ENCODE measurements around the gene MZB1.

The MZB1 gene

DNA sequence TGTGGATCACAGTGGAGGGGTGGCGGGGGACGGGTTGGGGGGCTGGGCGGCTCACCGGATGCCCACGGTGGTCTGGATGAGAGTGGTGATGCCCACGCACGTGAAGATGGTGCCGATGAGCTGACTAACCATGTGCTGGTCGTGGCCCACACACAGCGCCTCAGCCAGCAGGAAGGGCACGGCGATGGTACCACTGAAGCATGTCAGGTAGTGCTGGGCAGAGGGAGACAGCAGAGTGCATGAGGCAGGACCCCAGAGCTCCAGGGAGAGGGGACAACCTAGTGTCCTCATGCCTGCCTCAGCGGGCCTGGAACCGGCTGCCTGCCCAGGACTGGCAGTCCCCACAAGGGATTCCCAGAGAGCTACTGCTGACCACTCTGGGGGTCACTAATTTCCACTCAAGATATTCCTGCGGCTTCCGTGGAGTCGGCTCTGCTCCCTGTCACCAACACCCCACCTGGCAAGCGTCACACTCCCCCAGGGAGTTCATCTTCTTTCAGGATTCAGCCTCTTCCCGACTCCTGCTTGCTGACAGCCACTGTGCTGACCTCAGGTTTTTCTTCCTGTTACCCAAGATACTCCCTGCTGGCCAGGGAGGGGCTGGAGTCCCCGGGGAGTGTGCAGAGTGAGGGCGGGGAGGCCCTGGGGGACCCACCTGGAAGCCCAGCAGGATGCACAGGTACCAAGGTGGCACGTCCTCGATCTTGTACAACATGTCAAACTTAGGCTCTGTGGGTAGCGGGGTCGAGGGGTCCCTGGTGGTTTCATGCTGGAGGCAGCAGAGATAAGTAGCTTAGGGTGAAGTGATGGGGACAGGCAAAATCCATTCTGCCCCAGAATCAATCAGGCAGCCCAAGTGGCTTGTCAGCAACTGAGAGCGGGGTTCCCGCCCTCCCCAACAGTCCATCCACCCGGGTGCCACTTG, 7.6 kb downstream of the MZB1 start:
- FAIRE-seq (no peak), DNase-seq (ENCODE audit: insufficient read length, low spot score) (no peak)
- TF ChIP-seq POLR2A (IDR thresholded peaks at IDR 0.05; ENCODE audit: low read depth, low read length), result no peak

DNA sequence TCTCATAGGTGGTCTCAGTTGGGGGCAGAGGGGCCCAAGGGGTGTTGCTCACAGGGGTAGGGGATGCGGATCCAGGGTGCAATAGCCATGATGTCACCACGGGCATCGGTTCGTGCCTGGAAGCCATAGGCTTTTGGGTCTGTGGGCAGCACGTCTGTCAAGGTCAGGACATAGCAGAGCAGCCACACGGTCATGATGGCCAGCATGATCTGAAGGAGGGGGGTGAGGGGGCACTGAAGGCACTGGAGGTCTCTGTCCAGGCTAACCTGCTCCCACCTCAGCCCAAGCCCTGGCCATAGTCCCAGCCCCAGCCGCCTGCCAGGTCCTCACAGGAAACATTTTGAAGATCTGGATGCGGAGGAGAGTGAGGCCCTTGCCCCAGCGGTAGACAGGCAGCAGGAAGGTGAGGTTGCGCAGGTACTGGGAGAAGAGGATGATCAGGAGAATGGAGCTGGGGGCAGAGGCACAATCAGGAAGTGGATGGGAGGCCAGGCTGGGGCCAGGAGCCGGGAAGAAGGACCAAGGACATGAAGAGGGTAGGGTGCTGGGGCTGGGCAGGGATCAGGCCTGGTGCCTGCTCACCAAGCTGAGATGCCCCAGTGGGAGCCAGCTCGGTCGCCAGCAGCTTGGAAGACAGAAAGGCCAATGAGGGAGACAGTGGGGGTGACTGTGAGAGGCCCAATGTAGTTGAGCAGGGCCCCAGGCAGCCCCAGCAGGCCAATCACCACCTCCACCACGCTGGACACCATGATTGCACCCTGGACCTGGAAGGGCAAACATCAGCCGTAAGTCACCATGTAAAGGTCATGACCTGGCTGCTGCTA, 9.9 kb downstream of the MZB1 start:
- FAIRE-seq, result no peak
- DNase-seq (ENCODE audit: insufficient read length, low spot score), result no peak
- no peak for TF ChIP-seq POLR2A (IDR thresholded peaks at IDR 0.05; ENCODE audit: low read depth, low read length)

DNA sequence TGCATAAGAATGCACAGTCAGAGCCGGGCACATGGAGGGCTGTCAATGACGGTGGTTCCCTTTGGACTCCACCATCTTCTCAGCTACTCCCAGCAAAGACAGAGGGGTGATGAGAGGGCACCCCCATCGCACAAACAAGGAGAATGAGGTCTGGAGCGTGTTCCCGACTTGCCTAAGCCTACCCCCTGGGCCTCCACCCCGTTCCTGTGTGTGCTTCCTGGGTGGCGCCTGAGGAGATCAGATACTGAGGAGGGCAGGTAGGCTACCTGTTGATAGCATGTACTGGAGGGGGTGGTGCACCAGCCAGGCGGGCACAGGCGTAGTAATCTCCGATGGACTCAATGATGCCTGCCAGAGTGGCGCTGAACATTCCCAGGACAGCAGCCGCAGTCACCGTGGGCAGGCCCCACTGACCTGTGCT, 10.8 kb downstream of the MZB1 start:
- DNase-seq (ENCODE audit: insufficient read length, low spot score) (no peak), FAIRE-seq (no peak)
- TF ChIP-seq POLR2A (IDR thresholded peaks at IDR 0.05; ENCODE audit: low read depth, low read length), result no peak

DNA sequence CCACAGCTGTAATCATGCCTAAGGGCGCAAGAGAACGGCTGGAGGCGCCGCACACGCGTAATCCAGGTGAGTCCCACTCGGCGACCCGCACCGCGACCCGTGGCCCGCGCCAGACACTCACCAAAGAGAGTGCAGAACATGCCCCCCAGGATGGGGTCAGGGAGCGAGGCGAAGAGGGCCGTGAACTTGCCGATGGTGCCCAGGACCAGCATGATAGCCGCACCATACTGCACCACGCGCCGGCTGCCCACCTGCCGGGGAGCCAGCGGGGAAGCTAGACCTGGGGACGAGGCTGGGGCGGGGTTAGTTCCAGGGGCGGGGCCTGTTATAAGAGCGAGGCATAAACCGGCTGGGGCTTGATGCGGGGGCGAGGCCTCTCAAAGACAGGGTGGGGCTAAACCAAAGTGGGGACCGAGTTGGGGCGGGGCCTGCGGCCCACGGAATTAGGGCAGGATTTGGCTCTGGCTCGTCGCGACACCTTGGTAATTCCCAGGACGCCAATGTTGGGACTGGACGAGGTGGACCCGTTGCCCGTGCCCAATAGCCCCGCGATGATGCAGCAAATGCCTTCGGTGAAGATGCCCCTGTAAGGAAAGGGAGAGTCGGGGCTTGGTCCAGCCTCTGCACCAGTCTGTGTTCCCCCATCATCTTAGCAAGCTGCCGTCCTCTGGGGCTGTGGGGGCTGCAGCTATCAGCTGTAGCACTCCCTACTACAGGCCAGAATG, 11.4 kb downstream of the MZB1 start:
- no peak for DNase-seq (ENCODE audit: insufficient read length, low spot score)
- no peak for TF ChIP-seq POLR2A (IDR thresholded peaks at IDR 0.05; ENCODE audit: low read depth, low read length)
- FAIRE-seq, result no peak

- TF ChIP-seq POLR2A (IDR thresholded peaks at IDR 0.05; ENCODE audit: low read depth, low read length), result no peak
- DNase-seq (ENCODE audit: insufficient read length, low spot score), result no peak
- no peak for FAIRE-seq
Measured at GRCh38 chr5:139377226-139377625, 12.5 kb downstream of the MZB1 start.

DNA sequence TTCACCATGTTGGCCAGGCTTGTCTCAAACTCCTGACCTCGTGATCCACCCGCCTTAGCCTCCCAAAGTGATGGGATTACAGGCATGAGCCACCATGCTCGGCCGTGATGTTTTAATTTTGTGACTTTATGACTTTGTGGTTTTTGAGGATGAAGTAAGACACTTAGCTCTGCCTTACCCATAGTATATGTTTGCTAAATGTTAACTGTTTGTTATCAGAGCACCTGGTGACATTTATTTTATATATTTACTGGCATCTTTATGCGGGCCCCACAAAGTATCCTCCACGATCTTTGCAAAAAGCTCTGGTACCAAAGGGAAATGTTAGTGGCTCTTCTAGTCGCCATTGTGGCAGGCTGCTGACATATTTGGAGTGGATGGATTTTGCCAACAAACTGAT, 13.3 kb downstream of the MZB1 start:
- TF ChIP-seq POLR2A (IDR thresholded peaks at IDR 0.05; ENCODE audit: low read depth, low read length), result no peak

GRCh38 chr5:139374909-139375308, 14.8 kb downstream of the MZB1 start:
- no peak for FAIRE-seq
- no peak for DNase-seq (ENCODE audit: insufficient read length, low spot score)
- TF ChIP-seq POLR2A (IDR thresholded peaks at IDR 0.05; ENCODE audit: low read depth, low read length), result no peak

More for the DNA sequence above, 13.3 kb downstream of the MZB1 start:
- DNase-seq (ENCODE audit: insufficient read length, low spot score), result no peak
- no peak for FAIRE-seq

- no peak for TF ChIP-seq POLR2A (IDR thresholded peaks at IDR 0.05; ENCODE audit: low read depth, low read length)
- no peak for DNase-seq (ENCODE audit: insufficient read length, low spot score)
- FAIRE-seq, result no peak
Measured at GRCh38 chr5:139371482-139372435, 18.0 kb downstream of the MZB1 start.

- no peak for TF ChIP-seq POLR2A (IDR thresholded peaks at IDR 0.05; ENCODE audit: low read depth, low read length)
- no peak for FAIRE-seq
- DNase-seq (ENCODE audit: insufficient read length, low spot score), result no peak
Measured at GRCh38 chr5:139369181-139369580, 20.5 kb downstream of the MZB1 start.

DNA sequence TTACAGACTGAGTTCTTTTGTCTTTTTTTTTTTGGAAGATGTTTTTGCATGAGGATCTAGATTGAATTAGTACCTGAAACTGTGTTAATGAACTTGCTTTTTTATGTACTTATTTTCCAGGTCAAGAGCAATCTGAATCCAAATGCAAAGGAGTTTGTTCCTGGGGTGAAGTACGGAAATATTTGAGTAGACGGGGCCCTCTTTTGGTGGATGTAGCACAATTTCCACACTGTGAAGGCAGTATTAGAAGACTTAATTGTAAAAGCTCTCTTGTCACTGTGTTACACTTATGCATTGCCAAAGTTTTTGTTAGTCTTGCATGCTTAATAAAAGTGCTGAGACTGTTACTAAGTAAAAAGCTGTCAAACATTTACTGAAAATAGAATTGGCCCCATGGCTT, 21.1 kb downstream of the MZB1 start:
- no peak for DNase-seq (ENCODE audit: insufficient read length, low spot score)
- no peak for FAIRE-seq
- no peak for TF ChIP-seq POLR2A (IDR thresholded peaks at IDR 0.05; ENCODE audit: low read depth, low read length)

DNA sequence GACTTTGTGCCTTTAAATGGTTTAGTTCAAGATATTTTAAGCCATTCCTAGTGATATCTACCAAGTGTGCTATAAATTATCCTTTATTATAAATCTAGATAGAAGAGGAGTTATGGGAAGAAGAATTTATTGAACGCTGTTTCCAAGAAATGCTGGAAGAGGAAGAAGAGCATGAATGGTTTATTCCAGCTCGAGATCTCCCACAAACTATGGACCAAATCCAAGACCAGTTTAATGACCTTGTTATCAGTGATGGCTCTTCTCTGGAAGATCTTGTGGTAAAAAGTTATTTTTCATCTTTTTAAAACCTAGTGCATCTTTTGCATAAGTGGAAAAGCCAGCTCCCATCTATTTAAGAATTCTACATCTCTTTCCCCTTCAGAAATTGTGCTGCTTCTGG, 25.2 kb downstream of the MZB1 start:
- DNase-seq (ENCODE audit: insufficient read length, low spot score), result no peak
- FAIRE-seq, result no peak
- TF ChIP-seq POLR2A (IDR thresholded peaks at IDR 0.05; ENCODE audit: low read depth, low read length), result no peak

- FAIRE-seq (no peak), DNase-seq (ENCODE audit: insufficient read length, low spot score) (no peak)
- no peak for TF ChIP-seq POLR2A (IDR thresholded peaks at IDR 0.05; ENCODE audit: low read depth, low read length)
Measured at GRCh38 chr5:139363937-139364336, 25.8 kb downstream of the MZB1 start.

Measured in H54 (cell line).